Endothelial cell of umbilical vein (primary cell): Measurements from ENCODE around the gene TGM3. TPM values are rescaled to one million over a fixed set of nuclear protein-coding genes. Genes with fewer than 3 reads are reported as not detected.

Source experiments
- BruUV-seq: library from RNA; stranded (reverse); fragments of 400-500 nt; replicated peaks from 2 replicates; lab custom pipeline; 2021; lab: Mats Ljungman, UMichigan
- CTCF ChIA-PET: fragments of 300-600, 350-600 bp; sonication (Branson Sonifier 250); formaldehyde crosslinking; loops from one replicate; lab custom pipeline; 2021; ENCODE audit warnings: antibody characterized with exemption, inconsistent platforms; lab: Charles Lee
- POLR2A ChIA-PET: fragments of 300-600, 350-600 bp; sonication (Branson Sonifier 250); formaldehyde crosslinking; loops from one replicate; lab custom pipeline; 2021; ENCODE audit warnings: antibody characterized with exemption, inconsistent platforms; lab: Charles Lee
- DNase-seq: peaks from one replicate; pipeline ENCODE4 v3.0.0-alpha.2; 2011; ENCODE audit warnings: low read depth, low spot score
- FAIRE-seq: peaks from 2 replicates; lab custom pipeline; 2011; peaks lifted over from hg19 to GRCh38; lab: Jason Lieb, UNC
- H2AFZ ChIP-seq: 2 replicates; pipeline ENCODE4 v1.6.0; 2012; ENCODE audit warnings: low read depth, low read length, control low read depth, inconsistent platforms
- H3K27ac ChIP-seq: 2 replicates; pipeline ENCODE4 v1.5.1; 2011; ENCODE audit warnings: low read depth, mild to moderate bottlenecking, control low read depth, low read length, moderate library complexity; ENCODE audit not compliant: insufficient read depth
- H3K27me3 ChIP-seq, 2 experiments: 2 replicates each; pipeline versions ENCODE4 v1.6.0 to v1.6.1; 2011; ENCODE audit warnings: low read length in 2 of 2, mixed read lengths in 1 of 2; ENCODE audit not compliant: control insufficient read depth in 2 of 2, insufficient read depth in 2 of 2
- H3K36me3 ChIP-seq, 2 experiments: 2 replicates in 1 of 2; 3 replicates in 1 of 2; pipeline ENCODE4 v1.5.1; 2011; ENCODE audit warnings: low read length in 2 of 2, mild to moderate bottlenecking in 1 of 2, moderate library complexity in 1 of 2; ENCODE audit not compliant: control insufficient read depth in 2 of 2, insufficient read depth in 2 of 2; ENCODE audit errors: extremely low read depth in 1 of 2
- H3K4me1 ChIP-seq: 3 replicates; pipeline ENCODE4 v1.5.1; 2011; ENCODE audit warnings: mild to moderate bottlenecking, low read length; ENCODE audit not compliant: control insufficient read depth, insufficient read depth; ENCODE audit errors: extremely low read depth
- H3K4me2 ChIP-seq: 2 replicates; pipeline ENCODE4 v1.6.1; 2011; ENCODE audit warnings: low read length, control low read depth, mixed read lengths; ENCODE audit not compliant: insufficient read depth
- H3K4me3 ChIP-seq, 3 experiments: fragments of 200-600 bp in 1 of 3; sonication (generic), shearing (Covaris generic) in 1 of 3; replicated peaks in 1 of 3; 2 replicates each; pipeline ENCODE4 v1.5.1; 2011 to 2016; ENCODE audit warnings: control low read depth in 3 of 3, low read length in 3 of 3, mild to moderate bottlenecking in 2 of 3, inconsistent platforms in 1 of 3, low read depth in 1 of 3, moderate library complexity in 1 of 3; ENCODE audit not compliant: insufficient read depth in 1 of 3
- H3K79me2 ChIP-seq: 2 replicates; pipeline ENCODE4 v1.6.0; 2012; ENCODE audit warnings: low read length, inconsistent platforms; ENCODE audit not compliant: control insufficient read depth, insufficient read depth
- H3K9ac ChIP-seq: replicated peaks from 2 replicates; pipeline ENCODE3; 2011; ENCODE audit warnings: low read length, control low read depth; ENCODE audit not compliant: insufficient read depth; ENCODE audit errors: extremely low read depth
- H3K9me1 ChIP-seq: replicated peaks from 3 replicates; pipeline ENCODE4 v1.6.0; 2011; ENCODE audit warnings: mild to moderate bottlenecking, low read length; ENCODE audit not compliant: control insufficient read depth, insufficient read depth; ENCODE audit errors: extremely low read depth
- H3K9me3 ChIP-seq: replicated peaks from 2 replicates; pipeline ENCODE4 v1.5.1; 2012; ENCODE audit warnings: low read length, inconsistent platforms; ENCODE audit not compliant: control insufficient read depth, insufficient read depth
- H4K20me1 ChIP-seq: replicated peaks from 2 replicates; pipeline ENCODE3; 2011; ENCODE audit warnings: mild to moderate bottlenecking, low read length; ENCODE audit not compliant: control insufficient read depth, insufficient read depth; ENCODE audit errors: extremely low read depth
- CTCF ChIP-seq, 2 donors: IDR thresholded peaks; 1 replicate in 1 of 2; 2 replicates in 1 of 2; pipeline ENCODE4 v1.5.1; 2011; ENCODE audit warnings: low read length in 2 of 2, mild to moderate bottlenecking in 2 of 2, moderate library complexity in 2 of 2, control low read depth in 1 of 2, inconsistent platforms in 1 of 2, low read depth in 1 of 2; ENCODE audit not compliant: insufficient read depth in 1 of 2; ENCODE audit errors: extremely low read depth in 1 of 2
- EZH2 ChIP-seq: IDR thresholded peaks from 2 replicates; pipeline ENCODE4 v1.6.1; 2012; ENCODE audit warnings: borderline replicate concordance, low read depth, mild to moderate bottlenecking, moderate library complexity, low read length, inconsistent platforms; ENCODE audit not compliant: severe bottlenecking
- FOS ChIP-seq: IDR thresholded peaks from 2 replicates; pipeline ENCODE4 v1.6.1; 2011; ENCODE audit warnings: mild to moderate bottlenecking, low read length, moderate library complexity, borderline replicate concordance; ENCODE audit not compliant: insufficient read depth
- GATA2 ChIP-seq: IDR thresholded peaks from 2 replicates; pipeline ENCODE4 v1.7.0; 2011; ENCODE audit warnings: low read depth, mild to moderate bottlenecking, moderate library complexity, mixed read lengths, low read length; ENCODE audit not compliant: insufficient read length, insufficient read depth
- JUN ChIP-seq: IDR thresholded peaks from 2 replicates; pipeline ENCODE4 v1.6.1; 2011; ENCODE audit warnings: borderline replicate concordance, low read depth; ENCODE audit not compliant: insufficient read length, insufficient read depth
- MAX ChIP-seq: IDR thresholded peaks from 2 replicates; pipeline ENCODE4 v1.6.1; 2011; ENCODE audit not compliant: insufficient read depth, insufficient read length
- MYC ChIP-seq: IDR thresholded peaks from one replicate; pipeline ENCODE4 v1.6.1; 2011; ENCODE audit warnings: mild to moderate bottlenecking, low read depth, low read length
- POLR2A ChIP-seq: IDR thresholded peaks from 2 replicates; pipeline ENCODE4 v1.6.1; 2012; ENCODE audit warnings: low read depth, mild to moderate bottlenecking, control low read depth, low read length
- POLR2AphosphoS5 ChIP-seq: IDR thresholded peaks from 2 replicates; pipeline ENCODE4 v1.6.1; 2012; ENCODE audit warnings: low read depth, mild to moderate bottlenecking, control low read depth, low read length, moderate library complexity; ENCODE audit not compliant: insufficient read depth
- dilution Hi-C: fragments of 300-500 bp; cut with MboI; formaldehyde crosslinking; loops from one replicate; pipeline ENCODE4 v1.15.0; 2019; ENCODE audit warnings: low sequenced_read_pairs; ENCODE audit not compliant: extremely low pct_ligation_motif_present
- intact Hi-C: fragments of 100-400 bp; cut with micrococcal nuclease; formaldehyde crosslinking; loops from one replicate; pipeline ENCODE4 v1.10.0; 2022
- polyA plus RNA-seq, 4 experiments: library from polyadenylated mRNA; depleted of rRNA in 3 of 4; stranded (reverse) in 3 of 4; unstranded in 1 of 4; fragments of >200 nt; gene quantifications; 2 replicates each; pipeline versions ENCODE4 v1.2.1 to v1.2.3, GENCODE V29; 2011 to 2012; ENCODE audit warnings: missing spikeins in 1 of 4
- total RNA-seq: library from RNA; stranded (reverse); gene quantifications from 2 replicates; pipeline ENCODE4 v1.2.3, GENCODE V29; 2021

Gene TGM3
- total and polyA plus RNA-seq, 2 donors (not counting 3 experiments of a cell fraction or from before 2014, with no cell fraction given): not detected

- Histone ChIP-seq H3K27ac (no peak overlapping the region), H2AFZ (no peak overlapping the region), H3K9me1 (no peaks in the 10 kb centered on the region), H3K79me2 (no peaks in the 10 kb centered on the region), H3K4me2 (no peak overlapping the region), H3K9ac (no peak overlapping the region), H3K4me3 (no peak overlapping the region), H3K4me1 (peaks cover 2% of the 10 kb centered on the region), H3K36me3 (no peaks in the 10 kb centered on the region), H3K9me3 (no peaks in the 10 kb centered on the region), H4K20me1 (no peaks in the 10 kb centered on the region), H3K27me3 (peaks cover 2 to 22% of the 10 kb centered on the region in 2 experiments)
- CTCF ChIA-PET: interaction anchor here (0.6 to 5.4 kb wide), 7 partner anchors 13 to 143 kb away, joined by 3 to 51 read pairs (median 3); no protein-coding TSS in a partner anchor
- intact Hi-C loops (loop anchor here (1.0 kb wide), 1 partner anchor 143 kb away; no protein-coding TSS in a partner anchor), dilution Hi-C loops (no loop called here)
- no TSS peak for BruUV-seq
- DNase-seq (no peak), FAIRE-seq (no peak)
- no peak for TF ChIP-seq EZH2
- no peak for TF ChIP-seq MYC
- POLR2A ChIA-PET: no interaction called here
Observed at GRCh38 chr20:2350606-2351005, 54.8 kb downstream of the TGM3 start.

DNA sequence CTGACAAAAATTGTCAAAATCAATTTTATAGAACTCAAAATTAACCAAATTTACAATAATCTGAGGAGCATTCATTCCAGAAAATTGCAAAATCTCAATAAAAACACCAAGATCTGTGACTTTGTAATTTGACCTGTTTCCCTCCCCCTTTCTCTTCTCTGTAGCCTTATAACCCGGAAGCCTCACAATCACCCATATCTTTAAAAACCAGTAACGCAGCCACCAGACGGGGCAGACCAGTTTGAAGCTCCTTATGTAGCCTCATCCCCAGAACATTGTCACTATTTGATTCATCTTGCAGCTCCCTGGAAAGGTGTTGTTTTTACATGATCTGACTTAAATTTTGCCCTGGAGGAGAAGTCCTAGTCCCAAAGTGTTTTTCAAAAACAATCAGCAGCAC lies 57.4 kb downstream of the TGM3 start:
- no peak for FAIRE-seq

More for the DNA sequence above, 57.4 kb downstream of the TGM3 start:
- no peaks in the 10 kb centered on the region for H3K9me1 ChIP-seq
- H3K4me2 ChIP-seq: no peak overlapping the region
- H3K9me3 ChIP-seq: no peaks in the 10 kb centered on the region
- TF ChIP-seq MAX: no peak
- TF ChIP-seq POLR2AphosphoS5: no peak
- TF ChIP-seq CTCF (IDR thresholded peaks at IDR 0.05; ENCODE audit: extremely low read depth in 1 of 2, insufficient read depth in 1 of 2, low read depth in 1 of 2, low read length in 2 of 2): no peak
- TF ChIP-seq JUN: no peak
- TF ChIP-seq POLR2A: no peak
- no peak for TF ChIP-seq EZH2
- TF ChIP-seq GATA2: no peak
- no peak for TF ChIP-seq MYC
- no peak for TF ChIP-seq FOS
- no TSS peak for BruUV-seq
- H3K4me1 ChIP-seq: peaks cover 2% of the 10 kb centered on the region
- no peak for DNase-seq
- CTCF ChIA-PET: no interaction called here
- H3K9ac ChIP-seq: no peak overlapping the region
- peaks cover 7 to 25% of the 10 kb centered on the region in 2 experiments for H3K27me3 ChIP-seq
- no peaks in the 10 kb centered on the region for H3K79me2 ChIP-seq
- intact Hi-C loops (no loop called here), dilution Hi-C loops (no loop called here)
- H4K20me1 ChIP-seq: no peaks in the 10 kb centered on the region
- no peak overlapping the region for H3K27ac ChIP-seq
- H3K36me3 ChIP-seq: no peaks in the 10 kb centered on the region
- H2AFZ ChIP-seq: no peak overlapping the region
- H3K4me3 ChIP-seq: no peak overlapping the region
- POLR2A ChIA-PET: no interaction called here
